ENCODE measurements around the gene TEX30.

- TF ChIP-seq MAZ (IDR thresholded peaks at IDR 0.05; ENCODE audit: borderline replicate concordance, low read depth, low read length) (no peak), POLR2A (IDR thresholded peaks at IDR 0.05; ENCODE audit: low read depth, low read length) (peak; percentile 92), CTCF (conservative IDR thresholded peaks at IDR 0.05; ENCODE audit: low read depth, low read length) (no peak), BHLHE40 (IDR thresholded peaks at IDR 0.05; ENCODE audit: low read depth, low read length) (no peak), USF2 (IDR thresholded peaks at IDR 0.05; ENCODE audit: low read depth, low read length) (peak; percentile 13; the same call in 1 of the 2 replicates), SMC3 (IDR thresholded peaks at IDR 0.05; ENCODE audit: low read depth, low read length) (no peak), RAD21 (IDR thresholded peaks at IDR 0.05; ENCODE audit: low read length) (0 out of 2 replicates have a peak, but pooled peaks have one; percentile 2), CEBPB (IDR thresholded peaks at IDR 0.05; ENCODE audit: low read depth, low read length) (peak; percentile 38; the same call in 1 of the 2 replicates), RFX5 (IDR thresholded peaks at IDR 0.05; ENCODE audit: low read depth, low read length) (no peak), RCOR1 (IDR thresholded peaks at IDR 0.05; ENCODE audit: insufficient replicate concordance, low read length) (no peak)
Measured at GRCh38 chr13:102773441-102774213, at the start of gene TEX30.
